OCI-LY3 (cell line): ENCODE measurements around the gene HOXC9.

ENCODE experiments used
- H2AFZ ChIP-seq: fragments of 200-600, 300-600 bp; shearing (Covaris generic); 2 replicates; pipeline ENCODE4 v1.6.0; 2014; ENCODE audit warnings: antibody characterized with exemption, low read depth, low read length
- H3K27ac ChIP-seq: fragments of 200-600, 300-600 bp; sonication (generic); 2 replicates; pipeline ENCODE4 v1.5.1; 2014; ENCODE audit warnings: mild to moderate bottlenecking, low read length, moderate library complexity, mixed read lengths
- H3K27me3 ChIP-seq: fragments of 200-600, 300-600 bp; sonication (generic); 2 replicates; pipeline ENCODE4 v1.6.1; 2014; ENCODE audit warnings: low read depth, low read length, mixed read lengths
- H3K36me3 ChIP-seq: fragments of 200-600, 300-600 bp; sonication (generic); replicated peaks from 2 replicates; pipeline ENCODE3; 2014; ENCODE audit warnings: low read depth, low read length, mixed read lengths
- H3K4me1 ChIP-seq: fragments of 300-600, 200-600 bp; sonication (generic); 2 replicates; pipeline ENCODE4 v1.6.1; 2014; ENCODE audit warnings: low read length, mixed read lengths
- H3K4me2 ChIP-seq: fragments of 200-600, 300-600 bp; sonication (generic); 2 replicates; pipeline ENCODE4 v1.6.1; 2014; ENCODE audit warnings: low read length, mixed read lengths
- H3K4me3 ChIP-seq: fragments of 300-600, 200-600 bp; sonication (generic); 2 replicates; pipeline ENCODE4 v1.5.1; 2014; ENCODE audit warnings: antibody characterized with exemption, mild to moderate bottlenecking, low read length, moderate library complexity
- H3K79me2 ChIP-seq: fragments of 300-600, 200-600 bp; shearing (Covaris generic); 2 replicates; pipeline ENCODE4 v1.6.1; 2014; ENCODE audit warnings: mild to moderate bottlenecking, low read length, mixed read lengths
- H3K9ac ChIP-seq: fragments of 300-600, 200-600 bp; shearing (Covaris generic); 2 replicates; pipeline ENCODE4 v1.6.0; 2014; ENCODE audit warnings: mild to moderate bottlenecking, low read length, moderate library complexity
- H3K9me3 ChIP-seq: fragments of 200-600, 300-600 bp; shearing (Covaris generic); 2 replicates; pipeline ENCODE4 v1.6.1; 2014; ENCODE audit warnings: low read length, mixed read lengths; ENCODE audit not compliant: insufficient read depth
- H4K20me1 ChIP-seq: fragments of 200-600, 300-600 bp; sonication (generic); 2 replicates; pipeline ENCODE4 v1.6.1; 2016; ENCODE audit warnings: low read length, mixed read lengths; ENCODE audit not compliant: insufficient read depth
- CTCF ChIP-seq: fragments of 200-600, 300-600 bp; sonication (generic); IDR thresholded peaks from 2 replicates; pipeline ENCODE4 v1.5.1; 2014; ENCODE audit warnings: antibody characterized with exemption, low read length, low read depth
- EZH2phosphoT487 ChIP-seq: fragments of 200-600 bp; shearing (Covaris generic); IDR thresholded peaks from 2 replicates; pipeline ENCODE4 v1.6.1; 2018; ENCODE audit warnings: antibody characterized with exemption, mixed run types, low read depth

Gene HOXC9

GRCh38 chr12:54006559-54007220 is 6.7 kb downstream of the HOXC9 start:
- Histone ChIP-seq H3K9me3 (no peaks in the 10 kb centered on the region), H3K4me3 (peak overlapping the region; percentile 75), H3K4me2 (peak overlapping the region; percentile 98), H3K36me3 (no peaks in the 10 kb centered on the region), H2AFZ (0 out of 2 replicates have a peak overlapping the region, but pooled peaks have one; percentile 34), H3K9ac (peak overlapping the region; percentile 60), H3K4me1 (peaks cover 40% of the 10 kb centered on the region), H3K27me3 (peaks cover 51% of the 10 kb centered on the region), H4K20me1 (no peaks in the 10 kb centered on the region), H3K79me2 (no peaks in the 10 kb centered on the region), H3K27ac (no peak overlapping the region)
- TF ChIP-seq CTCF (no peak), EZH2phosphoT487 (no peak)

DNA sequence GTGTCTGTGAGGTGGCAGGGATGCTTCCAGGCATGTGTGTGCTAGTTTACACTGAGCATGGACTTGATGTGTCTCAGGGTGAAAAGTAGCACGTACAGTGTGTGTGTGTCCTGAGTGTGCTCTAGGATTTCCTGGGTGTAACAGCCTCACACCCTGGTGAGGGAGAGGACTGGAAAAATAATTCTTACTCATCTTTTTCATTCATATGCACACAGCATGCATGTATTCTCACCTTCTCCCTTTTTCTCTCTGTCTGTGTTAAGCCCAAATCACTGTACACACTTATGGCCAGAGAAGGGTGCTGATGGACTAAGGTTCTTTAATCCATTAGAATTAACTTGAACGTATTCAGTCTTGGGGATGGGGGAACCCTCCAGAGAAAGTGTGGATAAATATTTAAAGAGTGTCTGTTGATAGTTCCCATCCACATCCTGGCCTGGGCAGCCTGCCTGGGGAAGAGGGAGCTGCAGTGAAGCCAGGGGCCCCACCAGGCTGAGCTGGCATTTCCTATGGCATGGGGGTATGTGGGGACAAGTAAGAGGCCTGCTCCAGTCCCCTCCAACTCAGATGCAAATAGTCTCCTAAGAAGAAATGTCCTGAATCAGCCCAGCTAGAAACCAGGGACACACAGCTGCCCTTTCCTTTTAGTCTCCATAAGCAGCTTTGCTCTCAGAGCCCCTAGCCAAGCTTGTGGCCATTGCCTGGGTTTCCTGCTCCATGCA is 7.7 kb downstream of the HOXC9 start:
- no peaks in the 10 kb centered on the region for H3K79me2 ChIP-seq
- no peak overlapping the region for H3K4me2 ChIP-seq
- no peaks in the 10 kb centered on the region for H4K20me1 ChIP-seq
- H3K36me3 ChIP-seq, result no peaks in the 10 kb centered on the region
- no peak overlapping the region for H3K9ac ChIP-seq
- H3K27ac ChIP-seq, result no peak overlapping the region
- peaks cover 52% of the 10 kb centered on the region for H3K27me3 ChIP-seq
- H3K9me3 ChIP-seq, result no peaks in the 10 kb centered on the region
- no peak for TF ChIP-seq CTCF
- TF ChIP-seq EZH2phosphoT487, result no peak
- no peak overlapping the region for H2AFZ ChIP-seq
- H3K4me1 ChIP-seq, result peaks cover 43% of the 10 kb centered on the region
- no peak overlapping the region for H3K4me3 ChIP-seq

GRCh38 chr12:54008260-54008552 is 8.2 kb downstream of the HOXC9 start:
- H3K4me2 ChIP-seq, result peak overlapping the region; percentile 73
- H3K27me3 ChIP-seq, result peaks cover 55% of the 10 kb centered on the region

More at GRCh38 chr12:54008260-54008552, 8.2 kb downstream of the HOXC9 start:
- no peak for TF ChIP-seq EZH2phosphoT487
- TF ChIP-seq CTCF, result no peak
- Histone ChIP-seq H3K36me3 (no peaks in the 10 kb centered on the region), H3K9ac (no peak overlapping the region), H2AFZ (no peak overlapping the region), H3K27ac (no peak overlapping the region), H3K4me3 (peak overlapping the region; percentile 79; the same call in 1 of the 2 replicates), H3K4me1 (peaks cover 43% of the 10 kb centered on the region), H4K20me1 (no peaks in the 10 kb centered on the region), H3K9me3 (no peaks in the 10 kb centered on the region), H3K79me2 (no peaks in the 10 kb centered on the region)
